ENCODE data around the gene OPA1.

Gene OPA1

DNA sequence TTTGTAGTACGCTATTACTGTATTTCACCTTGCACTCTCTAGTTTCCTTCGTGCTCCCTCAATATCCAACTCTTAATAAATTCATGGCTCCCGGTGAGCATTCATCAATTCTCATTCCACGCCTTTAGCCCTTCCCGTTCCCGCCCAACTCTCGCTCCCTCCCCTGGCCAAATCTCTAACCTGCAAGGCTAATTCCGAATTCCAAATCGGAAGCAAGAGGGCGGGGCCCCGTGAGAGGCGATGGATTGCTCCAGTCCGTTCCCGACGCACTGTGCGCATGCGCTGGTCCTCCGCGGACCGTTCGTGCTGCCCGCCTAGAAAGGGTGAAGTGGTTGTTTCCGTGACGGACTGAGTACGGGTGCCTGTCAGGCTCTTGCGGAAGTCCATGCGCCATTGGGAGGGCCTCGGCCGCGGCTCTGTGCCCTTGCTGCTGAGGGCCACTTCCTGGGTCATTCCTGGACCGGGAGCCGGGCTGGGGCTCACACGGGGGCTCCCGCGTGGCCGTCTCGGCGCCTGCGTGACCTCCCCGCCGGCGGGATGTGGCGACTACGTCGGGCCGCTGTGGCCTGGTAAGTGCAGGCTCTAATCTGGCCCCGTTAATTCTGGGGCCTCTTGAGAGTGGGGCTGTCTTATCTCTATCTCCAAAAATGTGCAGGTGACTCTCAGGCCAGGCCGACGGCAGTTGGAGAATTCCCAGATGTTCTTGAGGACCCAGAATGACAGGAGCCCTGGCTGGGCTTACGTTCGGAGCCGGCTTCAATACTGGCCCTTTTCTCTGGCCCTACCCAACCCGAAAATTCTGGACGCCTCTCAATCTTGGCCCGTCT is at the start of gene OPA1:
OPA1 (plus strand) TSS at position 368 of the 827 bp plus-strand sequence; CDS start at position 538, 170 bp downstream.
- DNase-seq: peak; percentile 100

- no peak for DNase-seq
Observed at GRCh38 chr3:193544289-193544688, 48.7 kb upstream of the OPA1 start.

GRCh38 chr3:193545304-193545703 is 47.7 kb upstream of the OPA1 start:
- DNase-seq: no peak

DNA sequence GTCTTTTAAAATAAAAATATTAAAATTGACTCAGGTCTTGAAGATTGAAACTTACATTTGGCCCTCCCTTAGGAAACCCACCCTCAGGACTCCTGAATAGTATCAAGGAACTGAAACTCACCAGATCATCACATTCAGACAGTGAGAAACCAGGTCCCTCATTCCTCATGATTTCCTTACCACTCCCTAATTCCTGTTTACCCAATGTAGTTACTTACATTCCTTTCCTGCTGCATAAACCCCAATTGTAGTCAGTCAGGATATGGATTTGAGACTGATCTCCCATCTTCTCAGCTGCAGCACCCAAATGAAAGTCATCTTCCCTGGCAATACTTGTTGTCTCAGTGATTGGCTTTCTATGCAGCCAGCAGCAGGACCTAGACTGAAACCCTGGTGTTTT is 46.9 kb upstream of the OPA1 start:
- DNase-seq: no peak

DNA sequence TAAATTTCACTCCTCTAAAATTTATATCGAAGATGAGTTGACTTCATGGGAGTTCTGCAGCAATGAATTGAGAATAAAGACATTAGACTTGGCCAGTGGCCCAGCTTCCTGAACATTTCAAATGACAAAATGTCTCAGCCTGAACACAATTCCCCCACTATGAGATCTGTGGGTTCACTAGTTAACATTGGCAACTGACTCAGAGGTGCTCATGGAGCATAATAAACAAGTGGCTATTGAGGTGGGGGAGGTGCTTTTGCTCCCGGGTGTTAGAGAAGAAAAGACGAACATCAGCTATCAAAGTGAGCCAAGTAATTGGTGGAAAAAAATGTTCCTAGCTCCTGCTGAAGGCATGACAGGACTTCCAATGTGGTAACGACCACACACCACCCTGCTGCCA is 44.6 kb upstream of the OPA1 start:
- DNase-seq: no peak

GRCh38 chr3:193552923-193553322 is 40.1 kb upstream of the OPA1 start:
- DNase-seq: peak; percentile 10

DNA sequence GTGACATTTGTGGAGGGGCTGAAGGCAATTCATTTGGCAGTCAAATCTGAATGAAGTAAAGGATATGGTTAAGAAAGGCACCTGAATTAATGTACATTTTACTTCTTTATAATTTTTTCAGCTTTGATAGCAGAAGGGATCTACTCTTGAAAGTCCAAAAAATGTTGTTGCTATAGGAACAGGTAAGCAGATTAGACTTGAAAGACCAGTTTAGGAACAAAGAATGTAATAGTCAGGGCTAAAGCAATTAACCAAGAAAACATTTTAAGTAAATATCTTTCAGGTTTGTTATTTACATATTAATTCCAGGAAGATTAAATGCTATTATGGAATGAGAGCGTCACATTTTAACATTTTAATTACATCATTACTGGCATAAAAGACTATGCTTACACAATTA is 39.4 kb upstream of the OPA1 start:
- no peak for DNase-seq

DNA sequence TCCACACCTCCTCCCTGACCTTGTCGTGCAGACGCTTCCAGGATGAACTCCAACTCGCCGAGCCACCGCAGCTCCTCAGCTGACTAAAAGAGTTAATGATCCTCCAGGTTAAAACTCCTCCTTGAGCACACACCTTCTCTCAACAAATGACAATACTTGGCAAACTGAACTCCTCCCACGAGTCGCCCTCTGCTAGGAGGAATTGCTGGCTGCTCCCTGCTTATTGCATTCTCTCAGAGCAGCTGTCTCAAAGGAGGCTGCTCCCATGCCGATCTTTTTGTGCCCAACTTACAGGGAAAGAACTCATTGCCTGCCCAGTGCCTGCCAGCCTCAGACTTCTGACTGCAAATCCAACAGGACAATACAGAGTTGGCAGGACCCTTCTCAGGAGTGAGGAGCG is 38.2 kb upstream of the OPA1 start, which contains the start of gene ATP13A4:
ATP13A4 (minus strand) TSS at position 85 of the 400 bp plus-strand sequence. CDS start 96 bp downstream, outside the sequence.
- DNase-seq: no peak

DNA sequence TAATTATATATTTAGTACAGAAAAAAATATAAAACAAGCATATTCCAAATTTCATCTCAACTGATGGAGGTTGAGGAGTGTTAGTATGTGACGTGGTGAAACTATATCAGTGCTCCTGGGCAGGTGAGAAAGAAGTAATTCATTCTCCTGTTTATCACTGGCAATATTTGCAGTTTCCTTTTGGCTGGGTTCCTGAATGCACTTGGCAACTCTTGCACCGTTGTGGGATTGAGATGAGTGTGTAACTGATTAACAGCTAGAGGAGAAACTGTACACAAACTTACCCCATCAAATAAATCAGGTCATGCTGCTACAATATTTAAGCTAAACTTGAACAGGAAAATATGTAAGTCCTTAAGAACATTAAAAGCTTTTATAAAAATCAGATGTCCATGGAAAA is 36.2 kb upstream of the OPA1 start:
- DNase-seq: peak; percentile 56

GRCh38 chr3:193559100-193559499 is 33.9 kb upstream of the OPA1 start:
- no peak for DNase-seq

DNA sequence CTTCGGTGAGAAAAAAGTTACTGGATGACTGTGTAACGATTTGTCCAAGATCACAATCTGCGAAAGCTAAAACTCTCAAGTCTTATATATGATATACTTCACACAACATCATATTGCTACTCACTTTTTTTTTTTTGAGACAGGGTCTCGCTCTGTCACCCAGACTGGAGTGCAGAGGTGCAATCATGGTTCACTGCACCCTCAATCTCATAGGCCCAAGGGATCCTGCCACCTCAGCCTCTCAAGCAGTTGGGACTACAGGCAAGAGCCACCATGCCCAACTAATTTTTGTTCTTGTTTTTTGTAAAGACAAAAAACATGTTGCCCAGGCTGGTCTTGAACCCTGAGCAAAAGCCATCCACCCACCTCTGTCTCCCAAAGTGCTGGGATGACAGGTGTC is 32.9 kb upstream of the OPA1 start:
- DNase-seq: no peak

DNA sequence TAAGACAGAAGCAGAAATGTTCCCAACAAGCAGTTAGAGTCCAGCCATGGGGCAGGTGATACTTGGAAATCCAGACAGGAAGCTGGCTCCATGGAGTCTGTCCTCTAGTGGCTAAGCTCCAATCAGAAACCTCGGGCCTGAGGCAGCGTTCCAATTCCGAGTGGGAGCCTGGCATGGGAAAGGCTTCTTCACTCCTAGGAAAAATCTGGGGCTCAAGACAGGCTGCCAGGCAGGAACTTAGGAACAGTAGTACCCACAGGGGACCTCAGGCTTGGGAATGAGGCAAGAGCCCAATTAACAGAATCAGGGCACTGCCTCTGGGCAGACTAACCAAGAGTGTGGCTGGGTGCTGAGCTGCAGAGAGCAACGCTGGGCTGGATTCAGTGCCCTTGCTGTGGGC is 32.1 kb upstream of the OPA1 start:
- DNase-seq: no peak

GRCh38 chr3:193563426-193563825 is 29.6 kb upstream of the OPA1 start:
- DNase-seq: no peak

DNA sequence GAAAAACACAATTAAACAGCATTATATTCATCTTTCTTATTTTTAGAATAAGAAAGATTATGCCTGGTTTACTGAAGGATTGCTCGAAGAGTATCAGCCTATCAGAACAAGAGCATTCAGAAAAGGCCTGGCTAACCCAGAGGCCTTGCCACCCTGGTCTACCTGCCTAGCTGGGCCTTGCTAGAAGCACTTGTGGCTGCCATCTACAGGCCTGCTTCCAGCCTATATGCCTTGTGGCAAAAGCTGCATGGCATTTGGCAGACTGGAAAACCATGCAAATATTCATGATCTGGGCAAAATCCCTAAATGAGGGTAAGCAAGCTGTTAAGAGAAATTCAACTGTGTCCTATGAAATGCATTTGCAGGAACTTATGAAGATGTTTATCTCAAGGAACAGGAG is 29.0 kb upstream of the OPA1 start:
- peak; percentile 38 for DNase-seq

DNA sequence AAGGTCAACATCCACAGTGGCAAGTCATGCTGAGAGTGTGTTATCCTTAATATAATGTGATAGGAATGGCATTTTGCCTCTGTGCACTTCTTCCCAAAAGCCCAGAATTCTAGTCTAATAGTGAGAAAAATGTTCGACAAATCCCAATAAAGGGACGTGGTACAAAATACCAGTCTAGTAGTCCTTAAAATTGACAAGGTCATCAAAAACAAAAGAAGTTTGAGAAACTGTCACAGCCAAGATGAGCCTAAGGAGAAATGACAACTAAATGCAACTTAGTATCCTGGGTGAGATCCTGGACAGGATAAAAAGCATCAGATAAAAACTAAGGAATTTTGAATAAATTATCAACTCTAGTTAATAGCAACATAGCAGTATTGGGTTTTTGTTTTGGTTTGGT is 23.9 kb upstream of the OPA1 start:
- DNase-seq: no peak

GRCh38 chr3:193572426-193572908 is 20.5 kb upstream of the OPA1 start:
- peak; percentile 76 for DNase-seq

DNA sequence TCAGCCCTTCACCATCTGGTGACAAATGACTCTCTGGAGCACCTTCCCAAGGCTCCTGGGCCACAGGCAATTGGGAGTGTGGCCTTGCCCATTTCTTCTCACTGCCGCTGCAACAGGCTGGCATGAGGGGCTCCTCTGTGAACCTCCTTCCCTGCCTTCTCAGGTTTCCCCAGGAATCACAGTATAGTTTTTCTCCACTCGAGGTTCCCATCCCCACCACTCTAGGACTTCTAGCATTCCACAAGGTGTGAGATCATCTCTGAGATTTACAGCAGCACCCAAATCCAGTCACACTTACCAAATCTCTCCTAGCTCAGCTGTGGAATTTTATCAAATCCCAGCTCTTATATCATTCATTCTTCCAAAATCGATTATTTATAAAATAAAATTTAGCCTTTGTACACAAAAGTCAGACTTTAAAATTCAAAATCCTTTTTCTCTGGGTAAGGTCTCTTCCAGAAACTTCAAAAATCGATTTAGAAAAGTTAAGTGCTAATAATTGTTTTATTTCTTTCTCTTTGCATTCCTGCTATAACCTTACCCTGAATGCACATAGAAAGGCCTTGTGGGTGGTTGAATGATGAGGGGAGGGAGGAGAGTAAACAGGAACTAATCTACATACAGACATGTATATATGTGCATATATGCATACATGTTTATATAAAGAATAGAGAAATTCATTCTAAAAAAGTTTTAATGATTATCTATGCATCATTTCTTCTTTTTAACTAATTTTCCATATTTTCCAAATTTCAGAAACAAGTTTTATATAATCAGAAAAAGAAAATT is 19.4 kb upstream of the OPA1 start:
- DNase-seq: no peak

DNA sequence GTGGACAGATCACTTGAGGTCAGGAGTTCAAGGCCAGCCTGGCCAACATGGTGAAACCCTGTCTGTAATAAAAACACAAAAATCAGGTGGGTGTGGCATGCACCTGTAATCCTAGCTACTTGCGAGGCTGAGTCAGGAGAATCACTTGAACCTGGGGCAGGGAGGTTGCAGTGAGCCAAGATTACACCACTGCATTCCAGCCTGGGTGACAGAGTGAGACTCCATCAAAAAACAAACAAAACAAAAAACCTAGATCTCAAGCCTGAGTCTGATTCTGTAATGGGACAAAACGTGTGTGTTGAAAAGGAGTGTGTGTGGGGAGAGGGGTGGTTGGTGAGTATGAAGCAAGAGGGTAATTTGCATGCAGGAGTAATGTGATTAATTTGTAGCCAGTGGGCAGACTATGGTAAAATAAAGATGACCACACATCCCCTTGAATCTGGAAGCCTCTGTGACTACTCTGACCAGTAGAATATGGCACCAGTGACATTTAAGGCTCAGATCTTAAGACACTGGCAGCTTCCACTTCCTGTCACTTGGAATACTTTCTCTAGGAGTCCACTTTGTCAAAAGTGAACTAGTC is 18.4 kb upstream of the OPA1 start:
- no peak for DNase-seq

GRCh38 chr3:193585530-193585929 is 7.5 kb upstream of the OPA1 start:
- no peak for DNase-seq

GRCh38 chr3:193586526-193586925 is 6.5 kb upstream of the OPA1 start:
- DNase-seq: no peak

GRCh38 chr3:193589129-193589528 is 3.9 kb upstream of the OPA1 start:
- no peak for DNase-seq

GRCh38 chr3:193589616-193590015 is 3.4 kb upstream of the OPA1 start:
- DNase-seq: no peak

GRCh38 chr3:193590088-193590856 is 2.7 kb upstream of the OPA1 start:
- no peak for DNase-seq
